Epidermal melanocyte (primary cell): ENCODE data around the gene RNF123.
A peak's percentile ranks its signal among the peaks of the same experiment; 100 is the strongest.

Source experiments
- DNase-seq: peaks from one replicate; pipeline ENCODE4 v3.0.0; 2011; ENCODE audit warnings: low spot score; ENCODE audit not compliant: insufficient read length

RNF123 gene

GRCh38 chr3:49658711-49659110 lies 30.6 kb upstream of the RNF123 start:
- DNase-seq: no peak

GRCh38 chr3:49659756-49660155 lies 29.6 kb upstream of the RNF123 start:
- DNase-seq: no peak

- no peak for DNase-seq
These were observed 28.1 kb upstream of the RNF123 start for GRCh38 chr3:49661281-49661680.

- DNase-seq: no peak
These were observed 27.3 kb upstream of the RNF123 start for GRCh38 chr3:49662021-49662420.

GRCh38 chr3:49662720-49663413 lies 26.5 kb upstream of the RNF123 start:
- DNase-seq: no peak

GRCh38 chr3:49663831-49664230 lies 25.5 kb upstream of the RNF123 start:
- DNase-seq: no peak

- DNase-seq: no peak
These were observed 25.1 kb upstream of the RNF123 start for GRCh38 chr3:49664300-49664699.

GRCh38 chr3:49665822-49666519 lies 23.4 kb upstream of the RNF123 start:
- DNase-seq: no peak

- no peak for DNase-seq
These were observed 22.8 kb upstream of the RNF123 start for GRCh38 chr3:49666592-49666991.

GRCh38 chr3:49667701-49668413 lies 21.5 kb upstream of the RNF123 start:
- no peak for DNase-seq

- peak; percentile 39 for DNase-seq
These were observed 21.0 kb upstream of the RNF123 start for GRCh38 chr3:49668414-49668797.

GRCh38 chr3:49668861-49669260 lies 20.5 kb upstream of the RNF123 start:
- no peak for DNase-seq

- no peak for DNase-seq
These were observed 20.0 kb upstream of the RNF123 start for GRCh38 chr3:49669352-49669751.

- DNase-seq: no peak
These were observed 18.4 kb upstream of the RNF123 start for GRCh38 chr3:49670940-49671290.

GRCh38 chr3:49671291-49672288 lies 17.8 kb upstream of the RNF123 start:
- peak; percentile 82 for DNase-seq

GRCh38 chr3:49673121-49673714 lies 16.1 kb upstream of the RNF123 start:
- no peak for DNase-seq

- DNase-seq: peak; percentile 95
These were observed 15.5 kb upstream of the RNF123 start, which contains the start of gene APEH for GRCh38 chr3:49673715-49674496. Gene APEH (plus strand): TSS chr3:49674351. CDS start chr3:49674402, 51 bp downstream.

GRCh38 chr3:49674497-49674983 lies 14.8 kb upstream of the RNF123 start:
- no peak for DNase-seq

- DNase-seq: no peak
These were observed 13.4 kb upstream of the RNF123 start for GRCh38 chr3:49675912-49676311.
